HepG2 (cell line): ENCODE data around the gene DLG1. TPM values are rescaled to one million over a fixed set of nuclear protein-coding genes. Genes with fewer than 3 reads are reported as not detected.

Experiments
- ATAC-seq: fragments of 200-7000 bp; cut with Tn5 transposase; 3 replicates; pipeline ENCODE4 v1.9.1; 2020; ENCODE audit warnings: mild to moderate bottlenecking, moderate library complexity
- BruUV-seq: library from RNA; stranded (reverse); fragments of 400-500 nt; replicated peaks from 2 replicates; lab custom pipeline; 2021; lab: Mats Ljungman, UMichigan
- CTCF ChIA-PET: fragments of 300-600 bp; formaldehyde crosslinking; extraction: SDS; loops from one replicate; lab custom pipeline; 2021; ENCODE audit warnings: low total read pairs, inconsistent platforms, low intra/inter-chr PET ratio; lab: Yijun Ruan, JAX
- POLR2A ChIA-PET: fragments of 350-600 bp; sonication (Branson Sonifier 250); formaldehyde crosslinking; loops from one replicate; lab custom pipeline; 2020; ENCODE audit warnings: antibody characterized with exemption, inconsistent platforms; lab: Yijun Ruan, JAX
- DNase-seq: peaks from one replicate; pipeline ENCODE4 v3.0.0-alpha.2; 2015; ENCODE audit warnings: low spot score
- FAIRE-seq: peaks from 3 replicates; lab custom pipeline; 2011; peaks lifted over from hg19 to GRCh38; lab: Jason Lieb, UNC
- H2AFZ ChIP-seq: one replicate; pipeline ENCODE4 v1.6.1; 2011; ENCODE audit warnings: low read length, inconsistent platforms
- H3K27ac ChIP-seq: fragments of 300-600 bp; 3 replicates; pipeline ENCODE4 v1.8.0; 2011; ENCODE audit warnings: mixed run types, mild to moderate bottlenecking, mixed read lengths, low read length, inconsistent platforms; ENCODE audit not compliant: insufficient read depth; ENCODE audit errors: extremely low read length
- H3K27me3 ChIP-seq, 2 experiments: fragments of 200-600 bp in 1 of 2; 2 replicates in 1 of 2; 3 replicates in 1 of 2; pipeline versions ENCODE4 v1.6.0 to v1.8.0; 2011; ENCODE audit warnings: low read length in 2 of 2, mild to moderate bottlenecking in 2 of 2, moderate library complexity in 2 of 2, inconsistent platforms in 1 of 2; ENCODE audit not compliant: insufficient read depth in 2 of 2, control insufficient read depth in 1 of 2
- H3K36me3 ChIP-seq, 2 experiments: fragments of 200-600 bp in 1 of 2; replicated peaks in 1 of 2; 2 replicates in 1 of 2; 3 replicates in 1 of 2; pipeline versions ENCODE4 v1.5.1 to v1.8.0; 2011; ENCODE audit warnings: low read length in 2 of 2, inconsistent platforms in 1 of 2; ENCODE audit not compliant: insufficient read depth in 2 of 2, control insufficient read depth in 1 of 2
- H3K4me1 ChIP-seq: 2 replicates; pipeline ENCODE4 v1.5.1; 2012; ENCODE audit warnings: low read length, inconsistent platforms; ENCODE audit not compliant: insufficient read depth
- H3K4me2 ChIP-seq: 2 replicates; pipeline ENCODE4 v1.6.0; 2011; ENCODE audit warnings: low read depth, low read length, inconsistent platforms
- H3K4me3 ChIP-seq, 3 experiments: fragments of 200-600 bp in 1 of 3; sonication (generic), shearing (Covaris generic) in 1 of 3; replicated peaks in 1 of 3; 2 replicates each; pipeline ENCODE4 v1.5.1; 2011 to 2016; ENCODE audit warnings: low read length in 3 of 3, inconsistent platforms in 2 of 3, low read depth in 2 of 3, mild to moderate bottlenecking in 2 of 3, control low read depth in 1 of 3, mixed read lengths in 1 of 3; ENCODE audit not compliant: insufficient read depth in 1 of 3
- H3K79me2 ChIP-seq: one replicate; pipeline ENCODE4 v1.6.1; 2011; ENCODE audit warnings: low read length, inconsistent platforms; ENCODE audit not compliant: insufficient read depth
- H3K9ac ChIP-seq: 2 replicates; pipeline ENCODE4 v1.6.0; 2011; ENCODE audit warnings: mild to moderate bottlenecking, low read depth, low read length, inconsistent platforms; ENCODE audit not compliant: insufficient read depth
- H3K9me3 ChIP-seq: 2 replicates; pipeline ENCODE4 v1.5.1; 2012; ENCODE audit warnings: mild to moderate bottlenecking, low read length
- H4K20me1 ChIP-seq: 2 replicates; pipeline ENCODE4 v1.6.0; 2011; ENCODE audit warnings: inconsistent platforms, mild to moderate bottlenecking, low read length, moderate library complexity; ENCODE audit not compliant: insufficient read depth
- AKAP8 ChIP-seq: sonication (generic); formaldehyde crosslinking; IDR thresholded peaks from 2 replicates; pipeline ENCODE4 v1.5.1; 2020; ENCODE audit warnings: mild to moderate bottlenecking, missing genetic modification reagents
- BCL6 ChIP-seq: IDR thresholded peaks from 2 replicates; pipeline ENCODE4 v1.6.1; 2016; ENCODE audit warnings: missing genetic modification reagents, missing compliant biosample characterization
- CBX5 ChIP-seq: sonication (generic); formaldehyde crosslinking; IDR thresholded peaks from 2 replicates; pipeline ENCODE4 v1.4.0; 2020; ENCODE audit warnings: missing genetic modification reagents, borderline replicate concordance
- NFE2L1 ChIP-seq: sonication (generic); formaldehyde crosslinking; IDR thresholded peaks from 2 replicates; pipeline ENCODE4 v1.4.0; 2020; ENCODE audit warnings: missing genetic modification reagents, mild to moderate bottlenecking, borderline replicate concordance
- NFYC ChIP-seq: IDR thresholded peaks from 2 replicates; pipeline ENCODE4 v1.6.1; 2016; ENCODE audit warnings: missing genetic modification reagents, missing compliant biosample characterization
- PHF21A ChIP-seq: sonication (generic); formaldehyde crosslinking; IDR thresholded peaks from 2 replicates; pipeline ENCODE4 v1.5.0; 2020; ENCODE audit warnings: mild to moderate bottlenecking, missing genetic modification reagents
- ZNF30 ChIP-seq: sonication (generic); formaldehyde crosslinking; IDR thresholded peaks from 2 replicates; pipeline ENCODE4 v1.5.0; 2020; ENCODE audit warnings: mild to moderate bottlenecking, missing genetic modification reagents
- WGBS: methylation state at CpG from one replicate; pipeline ENCODE4 v1.1.6; 2017; ENCODE audit warnings: low lambda C conversion rate; 5-methylcytosine and 5-hydroxymethylcytosine counted together
- in situ Hi-C: cut with HindIII; loops from 2 replicates; pipeline ENCODE4 v1.10.0; 2017; ENCODE audit warnings: low pct_unique_long_range_greater_than_20kb; ENCODE audit not compliant: extremely low pct_ligation_motif_present
- intact Hi-C: fragments of 100-400 bp; cut with micrococcal nuclease; formaldehyde crosslinking; loops from one replicate; pipeline ENCODE4 v1.10.0; 2022; ENCODE audit not compliant: unreplicated experiment
- polyA plus RNA-seq, 8 experiments: library from polyadenylated mRNA; depleted of rRNA in 3 of 8; stranded (reverse) in 7 of 8; unstranded in 1 of 8; fragments of >200 nt; fragmentation: Illumina TruSeq in 4 of 8; extraction: Trizol in 4 of 8; gene quantifications; 2 replicates each; pipeline versions ENCODE4 v1.2.1 to v1.2.3, GENCODE V29; 2011 to 2016; ENCODE audit warnings: low read depth in 4 of 8, missing spikeins in 1 of 8, mixed read lengths in 1 of 8; ENCODE audit not compliant: insufficient read depth in 1 of 8
- total RNA-seq, 5 experiments: library from RNA; depleted of rRNA; stranded (reverse); fragments of >200 nt; fragmentation: Illumina TruSeq; extraction: Trizol; gene quantifications; 2 replicates each; pipeline ENCODE4 v1.2.3, GENCODE V29; 2016; ENCODE audit warnings: low read depth in 1 of 5
- TF ChIP-seq, protein P1 (sequence below): sonication (generic); formaldehyde crosslinking; IDR thresholded peaks from 2 replicates; pipeline ENCODE4 v1.4.0; 2020; ENCODE audit warnings: missing genetic modification reagents, borderline replicate concordance
- TF ChIP-seq, protein P2 (sequence below): sonication (generic); formaldehyde crosslinking; IDR thresholded peaks from 2 replicates; pipeline ENCODE4 v1.5.0; 2020; ENCODE audit warnings: missing genetic modification reagents

The DLG1 gene
- total and polyA plus RNA-seq, 2 of the 13 experiments (the other 11 are each of a cell fraction or from before 2014, with no cell fraction given): 30.5 to 104 TPM

DNA sequence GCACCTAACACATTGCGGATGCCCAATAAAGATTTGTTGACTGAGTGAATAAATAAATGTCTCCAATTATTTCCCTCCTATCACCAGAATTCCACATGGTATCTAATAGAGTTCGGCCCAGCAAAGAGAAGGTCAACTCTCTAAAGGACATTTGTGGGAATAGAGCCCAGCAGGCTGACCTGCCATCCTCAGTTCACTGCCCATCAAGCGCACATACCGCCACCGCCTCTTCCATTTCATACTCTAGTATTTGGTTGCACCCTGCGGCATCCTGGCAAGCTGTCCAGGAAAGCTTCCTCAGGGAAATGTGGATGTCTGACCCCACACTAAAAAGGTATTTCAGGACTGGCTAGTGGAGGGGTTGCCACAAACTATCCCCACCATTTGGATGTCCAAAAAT is 29.8 kb upstream of the DLG1 start:
- H3K9ac ChIP-seq: no peak overlapping the region
- no peak overlapping the region for H2AFZ ChIP-seq
- in situ Hi-C loops (no loop called here), intact Hi-C loops (no loop called here)
- H3K36me3 ChIP-seq: no peaks in the 10 kb centered on the region
- no peaks in the 10 kb centered on the region for H3K27me3 ChIP-seq
- DNase-seq (no peak), ATAC-seq (no peak), FAIRE-seq (no peak)
- 93% methylated on average over 6 of the region's 6 CpGs for WGBS
- CTCF ChIA-PET: no interaction called here
- H3K4me2 ChIP-seq: no peak overlapping the region
- POLR2A ChIA-PET: no interaction called here
- H3K79me2 ChIP-seq: no peaks in the 10 kb centered on the region
- H3K27ac ChIP-seq: no peak overlapping the region
- BruUV-seq: no TSS peak
- TF ChIP-seq CBX5 (no peak), BCL6 (CRISPR knock-in tag) (no peak), NFE2L1 (no peak), AKAP8 (CRISPR knock-in tag) (no peak), ZNF30 (no peak), NFYC (CRISPR knock-in tag) (no peak), PHF21A (no peak)
- TF ChIP-seq, protein P1, sequence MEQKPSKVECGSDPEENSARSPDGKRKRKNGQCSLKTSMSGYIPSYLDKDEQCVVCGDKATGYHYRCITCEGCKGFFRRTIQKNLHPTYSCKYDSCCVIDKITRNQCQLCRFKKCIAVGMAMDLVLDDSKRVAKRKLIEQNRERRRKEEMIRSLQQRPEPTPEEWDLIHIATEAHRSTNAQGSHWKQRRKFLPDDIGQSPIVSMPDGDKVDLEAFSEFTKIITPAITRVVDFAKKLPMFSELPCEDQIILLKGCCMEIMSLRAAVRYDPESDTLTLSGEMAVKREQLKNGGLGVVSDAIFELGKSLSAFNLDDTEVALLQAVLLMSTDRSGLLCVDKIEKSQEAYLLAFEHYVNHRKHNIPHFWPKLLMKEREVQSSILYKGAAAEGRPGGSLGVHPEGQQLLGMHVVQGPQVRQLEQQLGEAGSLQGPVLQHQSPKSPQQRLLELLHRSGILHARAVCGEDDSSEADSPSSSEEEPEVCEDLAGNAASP (CRISPR knock-in tag): no peak
- TF ChIP-seq, protein P2, sequence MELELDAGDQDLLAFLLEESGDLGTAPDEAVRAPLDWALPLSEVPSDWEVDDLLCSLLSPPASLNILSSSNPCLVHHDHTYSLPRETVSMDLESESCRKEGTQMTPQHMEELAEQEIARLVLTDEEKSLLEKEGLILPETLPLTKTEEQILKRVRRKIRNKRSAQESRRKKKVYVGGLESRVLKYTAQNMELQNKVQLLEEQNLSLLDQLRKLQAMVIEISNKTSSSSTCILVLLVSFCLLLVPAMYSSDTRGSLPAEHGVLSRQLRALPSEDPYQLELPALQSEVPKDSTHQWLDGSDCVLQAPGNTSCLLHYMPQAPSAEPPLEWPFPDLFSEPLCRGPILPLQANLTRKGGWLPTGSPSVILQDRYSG (CRISPR knock-in tag): no peak
- no peaks in the 10 kb centered on the region for H4K20me1 ChIP-seq
- no peak overlapping the region for H3K4me3 ChIP-seq
- H3K4me1 ChIP-seq: no peaks in the 10 kb centered on the region
- H3K9me3 ChIP-seq: no peaks in the 10 kb centered on the region
